ENCODE data around the gene ILKAP. TPM values are rescaled to one million over a fixed set of nuclear protein-coding genes. Genes with fewer than 3 reads are reported as not detected.

ILKAP gene
- total RNA-seq, 1 experiment from 2014 or later: 50.7 TPM

DNA sequence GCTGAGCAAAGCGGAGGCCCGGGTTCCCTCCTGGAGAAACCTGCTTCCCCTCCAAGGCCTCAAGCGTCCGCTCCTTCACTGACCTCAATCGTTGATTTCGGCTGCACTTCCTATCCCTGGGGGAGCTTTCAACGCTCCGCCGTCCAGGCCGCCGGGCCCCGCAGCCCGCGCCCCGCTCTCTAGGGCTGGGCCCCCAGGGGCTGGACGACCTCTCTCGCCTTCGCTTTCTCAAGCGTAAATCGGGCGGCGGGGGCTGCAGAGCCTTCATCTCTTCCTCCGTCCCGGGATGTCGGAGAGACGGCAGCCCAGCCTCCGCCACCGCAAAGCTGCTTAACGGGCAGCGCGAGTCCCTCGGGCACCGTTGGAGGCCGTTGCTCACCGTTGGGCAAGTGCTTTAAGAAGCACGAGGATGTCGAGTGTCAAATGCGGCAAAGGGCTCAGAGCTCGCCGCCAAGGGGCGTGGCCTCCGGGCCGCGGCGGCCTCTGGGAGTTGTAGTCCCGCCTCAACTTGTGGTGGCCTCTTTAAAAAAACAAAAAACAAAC lies 27.8 kb upstream of the ILKAP start:
- Histone ChIP-seq H3K9me2 (replicated peaks; ENCODE audit: insufficient read depth, low read length) (no peaks in the 10 kb centered on the region), H4K20me1 (ENCODE audit: insufficient read depth, low read depth, low read length) (no peaks in the 10 kb centered on the region), H3K4me3 (ENCODE audit: low read length) (no peak overlapping the region), H3K36me3 (ENCODE audit: insufficient read depth, low read length) (no peaks in the 10 kb centered on the region), H3K4me1 (ENCODE audit: low read length) (peaks cover 4% of the 10 kb centered on the region), H3K9me3 (ENCODE audit: low read length) (no peaks in the 10 kb centered on the region), H2AFZ (ENCODE audit: low read length) (no peak overlapping the region), H3K9ac (ENCODE audit: low read length) (no peak overlapping the region), H3K79me2 (ENCODE audit: low read length) (no peaks in the 10 kb centered on the region), H3K4me2 (ENCODE audit: low read depth, low read length, poor library complexity, severe bottlenecking) (no peak overlapping the region), H3K27me3 (ENCODE audit: low read length) (no peaks in the 10 kb centered on the region), H3K27ac (ENCODE audit: low read length) (no peak overlapping the region)
- DNase-seq: no peak

GRCh38 chr2:238230699-238231098 lies 27.2 kb upstream of the ILKAP start:
- Histone ChIP-seq H3K4me2 (ENCODE audit: low read depth, low read length, poor library complexity, severe bottlenecking) (no peak overlapping the region), H3K4me1 (ENCODE audit: low read length) (peaks cover 4% of the 10 kb centered on the region), H3K27ac (ENCODE audit: low read length) (no peak overlapping the region), H2AFZ (ENCODE audit: low read length) (no peak overlapping the region), H4K20me1 (ENCODE audit: insufficient read depth, low read depth, low read length) (no peaks in the 10 kb centered on the region), H3K9ac (ENCODE audit: low read length) (no peak overlapping the region), H3K27me3 (ENCODE audit: low read length) (no peaks in the 10 kb centered on the region), H3K9me3 (ENCODE audit: low read length) (no peaks in the 10 kb centered on the region), H3K9me2 (replicated peaks; ENCODE audit: insufficient read depth, low read length) (no peaks in the 10 kb centered on the region), H3K4me3 (ENCODE audit: low read length) (no peak overlapping the region), H3K79me2 (ENCODE audit: low read length) (no peaks in the 10 kb centered on the region), H3K36me3 (ENCODE audit: insufficient read depth, low read length) (no peaks in the 10 kb centered on the region)
- no peak for DNase-seq

DNA sequence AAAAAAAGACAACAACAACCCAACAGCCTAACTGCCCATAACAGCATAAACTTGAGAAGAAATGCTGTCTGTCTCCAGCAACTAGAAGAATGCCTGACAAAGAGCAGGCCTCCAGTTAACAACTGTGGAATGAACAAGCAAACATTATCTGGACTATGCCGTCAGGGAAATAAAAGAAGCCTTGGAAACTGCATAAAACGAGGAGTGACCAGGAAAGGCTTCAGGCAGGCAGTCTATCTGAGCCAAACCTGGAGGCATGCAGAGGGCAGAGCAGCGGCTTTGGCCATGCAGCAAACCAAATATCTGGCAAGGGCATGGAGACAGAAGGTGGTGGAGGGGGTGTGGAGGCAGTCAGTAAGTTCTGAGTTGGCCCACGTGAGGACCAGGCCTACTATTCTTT lies 25.2 kb upstream of the ILKAP start:
- H3K9ac ChIP-seq (ENCODE audit: low read length): no peak overlapping the region
- H3K36me3 ChIP-seq (ENCODE audit: insufficient read depth, low read length): no peaks in the 10 kb centered on the region
- H3K79me2 ChIP-seq (ENCODE audit: low read length): no peaks in the 10 kb centered on the region
- H3K9me3 ChIP-seq (ENCODE audit: low read length): no peaks in the 10 kb centered on the region
- no peaks in the 10 kb centered on the region for H3K4me1 ChIP-seq (ENCODE audit: low read length)
- H4K20me1 ChIP-seq (ENCODE audit: insufficient read depth, low read depth, low read length): no peaks in the 10 kb centered on the region
- no peaks in the 10 kb centered on the region for H3K27me3 ChIP-seq (ENCODE audit: low read length)
- H3K9me2 ChIP-seq (replicated peaks; ENCODE audit: insufficient read depth, low read length): no peaks in the 10 kb centered on the region
- no peak overlapping the region for H3K27ac ChIP-seq (ENCODE audit: low read length)
- no peak overlapping the region for H2AFZ ChIP-seq (ENCODE audit: low read length)
- H3K4me3 ChIP-seq (ENCODE audit: low read length): no peak overlapping the region
- no peak overlapping the region for H3K4me2 ChIP-seq (ENCODE audit: low read depth, low read length, poor library complexity, severe bottlenecking)
- DNase-seq: no peak

DNA sequence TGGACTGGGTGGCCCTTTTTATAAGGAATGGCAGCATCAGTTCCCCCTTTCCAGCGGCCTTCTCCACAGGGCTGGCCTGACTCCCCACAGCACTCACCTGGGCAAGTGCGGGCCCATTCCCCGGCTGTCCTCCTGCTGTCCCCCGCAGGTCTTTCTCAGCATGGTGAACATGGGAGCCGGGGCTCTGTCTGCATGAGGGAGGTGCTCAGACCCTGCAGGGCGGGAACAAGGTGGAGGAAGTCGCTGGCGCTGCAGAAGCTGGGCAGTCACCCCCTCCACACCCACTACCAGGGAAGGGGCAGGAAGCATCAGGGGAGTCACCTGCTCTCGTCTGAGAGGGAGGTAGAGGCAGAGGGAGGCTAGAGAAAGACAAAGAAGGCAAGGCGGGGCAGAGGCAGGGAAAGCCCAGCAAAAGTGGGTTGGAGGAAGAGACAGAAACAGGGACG lies 24.1 kb upstream of the ILKAP start:
- H3K4me3 ChIP-seq (ENCODE audit: low read length): no peak overlapping the region
- no peaks in the 10 kb centered on the region for H3K27me3 ChIP-seq (ENCODE audit: low read length)
- H3K9me3 ChIP-seq (ENCODE audit: low read length): no peaks in the 10 kb centered on the region
- H3K36me3 ChIP-seq (ENCODE audit: insufficient read depth, low read length): no peaks in the 10 kb centered on the region
- DNase-seq: no peak
- H3K9me2 ChIP-seq (replicated peaks; ENCODE audit: insufficient read depth, low read length): no peaks in the 10 kb centered on the region
- no peak overlapping the region for H3K9ac ChIP-seq (ENCODE audit: low read length)
- H3K79me2 ChIP-seq (ENCODE audit: low read length): no peaks in the 10 kb centered on the region
- H4K20me1 ChIP-seq (ENCODE audit: insufficient read depth, low read depth, low read length): no peaks in the 10 kb centered on the region
- no peak overlapping the region for H3K4me2 ChIP-seq (ENCODE audit: low read depth, low read length, poor library complexity, severe bottlenecking)
- H3K27ac ChIP-seq (ENCODE audit: low read length): no peak overlapping the region
- no peak overlapping the region for H2AFZ ChIP-seq (ENCODE audit: low read length)
- no peaks in the 10 kb centered on the region for H3K4me1 ChIP-seq (ENCODE audit: low read length)

DNA sequence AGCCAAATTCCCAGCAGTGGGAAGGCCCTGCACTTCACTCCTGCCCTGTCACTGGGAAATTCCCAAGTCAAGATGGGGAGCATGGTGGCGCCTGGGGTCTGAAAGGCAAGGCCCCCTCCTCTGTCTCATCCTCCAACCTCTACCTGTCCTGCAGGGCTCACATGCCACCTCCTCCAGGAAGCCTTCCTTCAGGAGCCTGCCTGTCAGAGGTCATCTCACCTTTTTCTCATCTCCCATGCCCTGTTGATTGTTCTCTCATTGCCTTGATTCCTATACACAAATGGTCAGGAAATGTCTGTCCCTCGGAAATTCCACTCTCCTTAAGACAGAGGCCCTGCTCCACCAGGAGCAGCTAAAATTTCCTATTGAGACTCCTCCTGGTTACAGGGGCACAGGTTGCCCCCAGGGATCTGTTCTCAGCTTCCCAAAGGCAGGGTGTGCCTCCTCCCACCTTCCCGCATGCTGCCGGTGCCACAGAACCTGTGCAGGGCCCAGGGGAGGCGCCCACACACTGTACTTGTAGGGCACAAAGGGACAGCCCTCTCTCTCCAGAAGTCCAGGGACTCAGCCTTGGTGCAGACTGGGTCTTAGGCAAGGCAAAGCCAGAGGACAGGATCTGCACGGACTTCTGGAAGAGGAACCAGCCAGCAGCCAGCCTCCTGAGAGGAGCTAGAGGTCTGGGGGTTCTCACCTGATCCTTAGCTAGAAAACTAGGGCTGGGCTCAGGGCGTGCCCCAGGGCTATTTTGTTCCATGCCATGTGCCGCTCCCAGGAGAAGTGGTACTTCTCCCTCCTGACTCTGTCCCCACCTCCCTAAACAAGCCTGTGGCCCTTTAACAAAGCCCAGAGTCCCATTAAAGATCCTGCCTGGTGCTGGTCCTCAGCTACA lies 23.4 kb upstream of the ILKAP start:
- Histone ChIP-seq H4K20me1 (ENCODE audit: insufficient read depth, low read depth, low read length) (no peaks in the 10 kb centered on the region), H3K79me2 (ENCODE audit: low read length) (no peaks in the 10 kb centered on the region), H3K9me3 (ENCODE audit: low read length) (no peaks in the 10 kb centered on the region), H3K4me3 (ENCODE audit: low read length) (no peak overlapping the region), H2AFZ (ENCODE audit: low read length) (no peak overlapping the region), H3K4me2 (ENCODE audit: low read depth, low read length, poor library complexity, severe bottlenecking) (no peak overlapping the region), H3K27ac (ENCODE audit: low read length) (no peak overlapping the region), H3K36me3 (ENCODE audit: insufficient read depth, low read length) (no peaks in the 10 kb centered on the region), H3K9ac (ENCODE audit: low read length) (no peak overlapping the region), H3K27me3 (ENCODE audit: low read length) (no peaks in the 10 kb centered on the region), H3K9me2 (replicated peaks; ENCODE audit: insufficient read depth, low read length) (no peaks in the 10 kb centered on the region), H3K4me1 (ENCODE audit: low read length) (no peaks in the 10 kb centered on the region)
- no peak for DNase-seq

GRCh38 chr2:238225911-238226697 lies 22.6 kb upstream of the ILKAP start:
- H3K9me3 ChIP-seq (ENCODE audit: low read length): no peaks in the 10 kb centered on the region
- no peaks in the 10 kb centered on the region for H3K36me3 ChIP-seq (ENCODE audit: insufficient read depth, low read length)
- DNase-seq: no peak
- no peaks in the 10 kb centered on the region for H3K27me3 ChIP-seq (ENCODE audit: low read length)
- no peak overlapping the region for H3K27ac ChIP-seq (ENCODE audit: low read length)
- no peaks in the 10 kb centered on the region for H4K20me1 ChIP-seq (ENCODE audit: insufficient read depth, low read depth, low read length)
- H2AFZ ChIP-seq (ENCODE audit: low read length): no peak overlapping the region
- H3K4me2 ChIP-seq (ENCODE audit: low read depth, low read length, poor library complexity, severe bottlenecking): no peak overlapping the region
- H3K9me2 ChIP-seq (replicated peaks; ENCODE audit: insufficient read depth, low read length): no peaks in the 10 kb centered on the region
- no peak overlapping the region for H3K9ac ChIP-seq (ENCODE audit: low read length)
- peaks cover under 1% of the 10 kb centered on the region for H3K4me1 ChIP-seq (ENCODE audit: low read length)
- H3K4me3 ChIP-seq (ENCODE audit: low read length): no peak overlapping the region
- no peaks in the 10 kb centered on the region for H3K79me2 ChIP-seq (ENCODE audit: low read length)

DNA sequence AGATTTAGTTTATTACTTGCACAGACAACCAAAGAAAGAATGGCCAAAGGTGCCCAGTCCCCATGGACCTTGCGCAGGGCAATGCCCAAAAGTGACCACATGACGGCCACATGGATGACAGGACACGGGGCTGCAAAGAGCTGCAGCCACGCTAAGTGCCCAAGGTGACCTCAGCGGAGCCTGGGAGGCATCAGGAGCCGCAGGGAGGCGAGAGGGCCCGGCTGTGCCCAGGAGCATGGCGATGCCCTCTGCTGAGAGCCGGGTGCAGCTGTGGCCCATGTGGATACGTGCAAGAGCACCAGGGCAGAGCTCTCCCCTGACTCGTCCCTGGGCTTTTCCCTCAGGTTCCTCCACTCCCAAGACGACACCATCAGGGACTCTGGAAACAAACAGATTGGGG lies 21.6 kb upstream of the ILKAP start:
- H3K4me1 ChIP-seq (ENCODE audit: low read length): peaks cover 8% of the 10 kb centered on the region
- H3K4me2 ChIP-seq (ENCODE audit: low read depth, low read length, poor library complexity, severe bottlenecking): no peak overlapping the region

DNA sequence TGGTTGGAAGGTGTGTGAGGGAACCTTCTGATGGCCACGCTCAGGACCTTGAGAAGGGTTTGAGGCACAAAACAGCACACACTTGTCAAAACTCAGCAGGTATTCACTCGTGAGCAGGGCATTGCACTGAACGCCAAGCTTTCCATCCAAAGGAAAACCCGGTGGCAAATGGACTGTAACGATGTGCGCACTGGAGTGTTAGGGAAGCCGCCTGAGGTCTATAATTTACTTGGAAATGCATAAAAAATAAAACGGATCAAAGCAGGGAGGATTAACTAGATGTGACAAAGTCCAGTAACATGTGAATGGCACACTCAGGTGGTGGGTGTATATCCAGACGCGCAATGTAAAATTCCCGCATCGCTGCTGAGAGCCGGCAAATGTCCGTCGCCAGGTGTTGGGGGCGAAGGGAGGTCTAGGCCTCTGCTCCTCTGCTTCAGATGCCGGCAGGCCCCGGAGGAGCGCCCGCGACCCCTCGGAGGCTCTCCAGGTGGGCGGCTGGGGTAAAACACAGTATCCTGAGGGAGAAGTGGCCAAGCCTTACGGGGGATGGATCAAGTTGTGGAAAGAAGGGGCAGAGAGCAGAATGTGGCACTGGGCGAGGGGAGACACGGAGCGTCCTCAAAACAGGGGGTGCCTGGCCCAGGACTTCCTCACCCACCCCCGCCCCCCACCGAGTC lies 21.0 kb upstream of the ILKAP start:
- no peak overlapping the region for H3K4me3 ChIP-seq (ENCODE audit: low read length)
- H3K36me3 ChIP-seq (ENCODE audit: insufficient read depth, low read length): no peaks in the 10 kb centered on the region
- no peaks in the 10 kb centered on the region for H4K20me1 ChIP-seq (ENCODE audit: insufficient read depth, low read depth, low read length)
- no peak overlapping the region for H3K4me2 ChIP-seq (ENCODE audit: low read depth, low read length, poor library complexity, severe bottlenecking)
- no peak overlapping the region for H3K9ac ChIP-seq (ENCODE audit: low read length)
- H3K79me2 ChIP-seq (ENCODE audit: low read length): no peaks in the 10 kb centered on the region
- no peaks in the 10 kb centered on the region for H3K27me3 ChIP-seq (ENCODE audit: low read length)
- H2AFZ ChIP-seq (ENCODE audit: low read length): no peak overlapping the region
- H3K4me1 ChIP-seq (ENCODE audit: low read length): peaks cover 8% of the 10 kb centered on the region
- DNase-seq: no peak
- no peaks in the 10 kb centered on the region for H3K9me2 ChIP-seq (replicated peaks; ENCODE audit: insufficient read depth, low read length)
- H3K9me3 ChIP-seq (ENCODE audit: low read length): no peaks in the 10 kb centered on the region
- no peak overlapping the region for H3K27ac ChIP-seq (ENCODE audit: low read length)

More for the DNA sequence above, 21.6 kb upstream of the ILKAP start:
- H3K9me2 ChIP-seq (replicated peaks; ENCODE audit: insufficient read depth, low read length): no peaks in the 10 kb centered on the region
- H4K20me1 ChIP-seq (ENCODE audit: insufficient read depth, low read depth, low read length): no peaks in the 10 kb centered on the region
- H3K27me3 ChIP-seq (ENCODE audit: low read length): no peaks in the 10 kb centered on the region
- no peak overlapping the region for H3K27ac ChIP-seq (ENCODE audit: low read length)
- H3K4me3 ChIP-seq (ENCODE audit: low read length): no peak overlapping the region
- H2AFZ ChIP-seq (ENCODE audit: low read length): no peak overlapping the region
- no peaks in the 10 kb centered on the region for H3K9me3 ChIP-seq (ENCODE audit: low read length)
- H3K79me2 ChIP-seq (ENCODE audit: low read length): no peaks in the 10 kb centered on the region
- no peaks in the 10 kb centered on the region for H3K36me3 ChIP-seq (ENCODE audit: insufficient read depth, low read length)
- DNase-seq: no peak
- no peak overlapping the region for H3K9ac ChIP-seq (ENCODE audit: low read length)
